GM13976 (cell line): ENCODE results near the gene ATXN7.

Experiments
- DNase-seq: peaks from one replicate; pipeline ENCODE4 v3.0.0; 2012; ENCODE audit warnings: low spot score
- CTCF ChIP-seq: IDR thresholded peaks from 2 replicates; pipeline ENCODE4 v1.5.1; 2012; ENCODE audit warnings: borderline replicate concordance, mild to moderate bottlenecking; ENCODE audit not compliant: insufficient read depth; ENCODE audit errors: extremely low read depth, missing control alignments, control extremely low read depth
- in situ Hi-C: fragments of 300-500 bp; cut with MboI; formaldehyde crosslinking; loops from one replicate; pipeline ENCODE4 v1.12.0; 2022; ENCODE audit warnings: low sequenced_read_pairs, mixed read lengths, inconsistent platforms; ENCODE audit not compliant: unreplicated experiment

The ATXN7 gene

GRCh38 chr3:63977893-63978292, 114.2 kb downstream of the ATXN7 start:
- TF ChIP-seq CTCF = no peak
- no peak for DNase-seq
- in situ Hi-C loops = no loop called here

GRCh38 chr3:63979093-63979885, 115.6 kb downstream of the ATXN7 start:
- in situ Hi-C loops = no loop called here
- no peak for DNase-seq
- no peak for TF ChIP-seq CTCF

GRCh38 chr3:63980019-63980418, 116.4 kb downstream of the ATXN7 start:
- TF ChIP-seq CTCF = no peak
- no peak for DNase-seq
- in situ Hi-C loops = no loop called here

GRCh38 chr3:63980830-63981498, 117.3 kb downstream of the ATXN7 start:
- TF ChIP-seq CTCF = no peak
- in situ Hi-C loops = no loop called here
- DNase-seq = no peak

- in situ Hi-C loops = no loop called here
- TF ChIP-seq CTCF = no peak
- no peak for DNase-seq
Observed at GRCh38 chr3:63981980-63982379, 118.3 kb downstream of the ATXN7 start.

- no peak for DNase-seq
- in situ Hi-C loops = no loop called here
- TF ChIP-seq CTCF = no peak
Observed at GRCh38 chr3:63984391-63984790, 120.7 kb downstream of the ATXN7 start.
